H1 (cell line): ENCODE data around the gene CALCOCO2. TPM values are rescaled to one million over a fixed set of nuclear protein-coding genes. Genes with fewer than 3 reads are reported as not detected.

Experiments used
- CTCF ChIA-PET: fragments of 300-600 bp; sonication (Branson Sonifier 250); formaldehyde crosslinking; loops from one replicate; lab custom pipeline; 2021; ENCODE audit not compliant: partially characterized antibody; lab: Charles Lee
- POLR2A ChIA-PET: fragments of 300-600 bp; sonication (Branson Sonifier 250); formaldehyde crosslinking; loops from one replicate; lab custom pipeline; 2021; ENCODE audit warnings: inconsistent platforms; ENCODE audit not compliant: partially characterized antibody; lab: Charles Lee
- DNase-seq, 2 experiments: peaks; one replicate each; pipeline versions ENCODE4 v3.0.0 to v3.0.0-alpha.2; 2010 to 2022; ENCODE audit warnings: low spot score in 2 of 2, low read depth in 1 of 2, mixed read lengths in 1 of 2
- FAIRE-seq: peaks from 2 replicates; lab custom pipeline; 2011; peaks lifted over from hg19 to GRCh38; lab: Jason Lieb, UNC
- H2AFZ ChIP-seq: 2 replicates; pipeline ENCODE4 v1.8.1; 2012; ENCODE audit warnings: low read length, inconsistent platforms
- H2AK5ac ChIP-seq: 2 replicates; pipeline ENCODE4 v1.6.1; 2013; ENCODE audit warnings: low read depth, low read length
- H2BK120ac ChIP-seq: replicated peaks from 2 replicates; pipeline ENCODE3; 2013; ENCODE audit warnings: low read depth, low read length, inconsistent platforms
- H2BK12ac ChIP-seq: 2 replicates; pipeline ENCODE4 v1.6.1; 2013; ENCODE audit warnings: low read depth, low read length
- H2BK15ac ChIP-seq: 2 replicates; pipeline ENCODE4 v1.6.1; 2013; ENCODE audit warnings: low read length
- H2BK20ac ChIP-seq: 2 replicates; pipeline ENCODE4 v1.6.1; 2013; ENCODE audit warnings: low read length
- H2BK5ac ChIP-seq: 2 replicates; pipeline ENCODE4 v1.6.1; 2013; ENCODE audit warnings: low read depth, low read length
- H3K14ac ChIP-seq: 2 replicates; pipeline ENCODE4 v1.6.1; 2013; ENCODE audit warnings: inconsistent platforms; ENCODE audit not compliant: insufficient read length
- H3K18ac ChIP-seq: 2 replicates; pipeline ENCODE4 v1.6.1; 2013; ENCODE audit warnings: low read length; ENCODE audit errors: extremely low read depth
- H3K23ac ChIP-seq: 2 replicates; pipeline ENCODE4 v1.6.1; 2013; ENCODE audit warnings: inconsistent platforms; ENCODE audit not compliant: insufficient read length
- H3K23me2 ChIP-seq: 2 replicates; pipeline ENCODE4 v1.6.1; 2013; ENCODE audit warnings: low read depth, low read length
- H3K27ac ChIP-seq: 2 replicates; pipeline ENCODE4 v1.6.1; 2011; ENCODE audit warnings: low read depth, low read length, inconsistent platforms
- H3K27me3 ChIP-seq, 4 experiments: replicated peaks in 1 of 4; 1 replicate in 1 of 4; 2 replicates in 3 of 4; pipeline versions ENCODE4 v1.6.1 to v1.8.1; 2011 to 2013; ENCODE audit warnings: low read length in 3 of 4, mild to moderate bottlenecking in 3 of 4, inconsistent platforms in 2 of 4, mixed read lengths in 2 of 4, moderate library complexity in 1 of 4; ENCODE audit not compliant: control insufficient read depth in 3 of 4, insufficient read depth in 3 of 4; ENCODE audit errors: extremely low read depth in 1 of 4
- H3K36me3 ChIP-seq, 4 experiments: 2 replicates each; pipeline versions ENCODE4 v1.6.1 to v1.8.1; 2011 to 2013; ENCODE audit warnings: mild to moderate bottlenecking in 4 of 4, low read length in 3 of 4, moderate library complexity in 2 of 4, control low read depth in 1 of 4, inconsistent platforms in 1 of 4; ENCODE audit not compliant: insufficient read depth in 4 of 4, control insufficient read depth in 2 of 4
- H3K4ac ChIP-seq: replicated peaks from 2 replicates; pipeline ENCODE3; 2013; ENCODE audit warnings: low read length, low read depth, mixed read lengths, inconsistent platforms; ENCODE audit not compliant: insufficient read length
- H3K4me1 ChIP-seq, 4 experiments: replicated peaks in 1 of 4; 1 replicate in 1 of 4; 2 replicates in 3 of 4; pipeline versions ENCODE4 v1.6.1 to v1.8.1; 2011 to 2013; ENCODE audit warnings: low read length in 3 of 4, inconsistent platforms in 2 of 4, mixed read lengths in 1 of 4; ENCODE audit not compliant: insufficient read depth in 4 of 4, control insufficient read depth in 3 of 4
- H3K4me2 ChIP-seq, 2 experiments: 2 replicates each; pipeline versions ENCODE4 v1.6.1 to v1.8.1; 2011 to 2013; ENCODE audit warnings: low read depth in 2 of 2, low read length in 2 of 2, control low read depth in 1 of 2, inconsistent platforms in 1 of 2, mild to moderate bottlenecking in 1 of 2; ENCODE audit not compliant: insufficient read depth in 1 of 2
- H3K4me3 ChIP-seq, 4 experiments: fragments of 200-600, 300-600 bp in 1 of 4; sonication (generic), shearing (Covaris generic), sonication (Bioruptor Twin) in 1 of 4; 2 replicates each; pipeline versions ENCODE4 v1.5.1 to v1.8.1; 2011 to 2016; ENCODE audit warnings: low read length in 4 of 4, low read depth in 3 of 4, control low read depth in 2 of 4, inconsistent platforms in 2 of 4, mild to moderate bottlenecking in 2 of 4, mixed read lengths in 1 of 4, moderate library complexity in 1 of 4; ENCODE audit not compliant: insufficient read depth in 2 of 4; ENCODE audit errors: extremely low read depth in 1 of 4
- H3K56ac ChIP-seq: replicated peaks from 2 replicates; pipeline ENCODE3; 2013; ENCODE audit warnings: low read depth, mild to moderate bottlenecking, mixed read lengths, low read length, inconsistent platforms; ENCODE audit not compliant: insufficient read length
- H3K79me1 ChIP-seq: 2 replicates; pipeline ENCODE4 v1.6.1; 2013; ENCODE audit warnings: low read depth, low read length, control low read depth
- H3K79me2 ChIP-seq, 2 experiments: 2 replicates each; pipeline versions ENCODE4 v1.6.1 to v1.8.1; 2012 to 2013; ENCODE audit warnings: low read length in 2 of 2, mild to moderate bottlenecking in 2 of 2, inconsistent platforms in 1 of 2; ENCODE audit not compliant: insufficient read depth in 2 of 2, control insufficient read depth in 1 of 2
- H3K9ac ChIP-seq, 4 experiments: replicated peaks in 1 of 4; 1 replicate in 1 of 4; 2 replicates in 3 of 4; pipeline versions ENCODE4 v1.6.1 to v1.8.1; 2011 to 2013; ENCODE audit warnings: low read depth in 3 of 4, low read length in 3 of 4, control low read depth in 2 of 4, mild to moderate bottlenecking in 2 of 4, moderate library complexity in 2 of 4, inconsistent platforms in 1 of 4; ENCODE audit errors: extremely low read depth in 1 of 4
- H3K9me3 ChIP-seq, 2 experiments: 2 replicates each; pipeline versions ENCODE4 v1.6.1 to v1.8.1; 2012 to 2013; ENCODE audit warnings: mild to moderate bottlenecking in 2 of 2, moderate library complexity in 2 of 2, control low read depth in 1 of 2, inconsistent platforms in 1 of 2, low read depth in 1 of 2, low read length in 1 of 2, mixed read lengths in 1 of 2; ENCODE audit not compliant: insufficient read depth in 2 of 2
- H4K20me1 ChIP-seq, 2 experiments: replicated peaks in 1 of 2; 2 replicates each; pipeline versions ENCODE3 to v1.8.1; 2011 to 2013; ENCODE audit warnings: inconsistent platforms in 2 of 2, low read length in 2 of 2, mild to moderate bottlenecking in 1 of 2; ENCODE audit not compliant: insufficient read depth in 2 of 2, control insufficient read depth in 1 of 2
- H4K5ac ChIP-seq: 2 replicates; pipeline ENCODE4 v1.6.1; 2013; ENCODE audit warnings: low read length, low read depth, mixed read lengths, inconsistent platforms; ENCODE audit not compliant: insufficient read length
- H4K8ac ChIP-seq: 2 replicates; pipeline ENCODE4 v1.8.0; 2013; ENCODE audit warnings: mild to moderate bottlenecking, moderate library complexity, low read length, inconsistent platforms; ENCODE audit not compliant: insufficient read depth; ENCODE audit errors: extremely low read depth
- H4K91ac ChIP-seq: replicated peaks from 2 replicates; pipeline ENCODE3; 2013; ENCODE audit warnings: low read length, mixed read lengths, inconsistent platforms; ENCODE audit not compliant: insufficient read length
- CBX8 ChIP-seq: fragments of 300-800, 300-1000 bp; sonication (generic); IDR thresholded peaks from 2 replicates; pipeline ENCODE4 v1.7.1; 2016; ENCODE audit warnings: low read depth, low read length, borderline replicate concordance
- SUZ12 ChIP-seq: fragments of 200-600 bp; sonication (generic); IDR thresholded peaks from 2 replicates; pipeline ENCODE4 v1.6.1; 2012; ENCODE audit warnings: mild to moderate bottlenecking, inconsistent platforms, low read length, moderate library complexity, mixed read lengths
- WGBS, 2 experiments: shearing (Covaris generic) in 1 of 2; methylation state at CpG; one replicate each; pipeline versions ENCODE4 v1.1.6 to v1.1.7; 2013 to 2015; ENCODE audit warnings: low lambda C conversion rate in 2 of 2, mixed read lengths in 2 of 2, inconsistent platforms in 1 of 2, low coverage in 1 of 2, missing lambda C conversion rate in 1 of 2; ENCODE audit not compliant: insufficient replicate concordance in 2 of 2, insufficient coverage in 1 of 2, insufficient read length in 1 of 2; ENCODE audit errors: extremely low coverage in 1 of 2, missing lambda C conversion rate in 1 of 2; 5-methylcytosine and 5-hydroxymethylcytosine counted together
- polyA plus RNA-seq, 7 experiments: library from polyadenylated mRNA; depleted of rRNA in 3 of 7; stranded (reverse) in 5 of 7; unstranded in 2 of 7; fragments of >200 nt in 5 of 7; fragments of 200-250 nt in 2 of 7; gene quantifications; 1 replicate in 5 of 7; 2 replicates in 1 of 7; 4 replicates in 1 of 7; pipeline versions ENCODE4 v1.2.1 to v1.2.3, GENCODE V29; 2011 to 2013; ENCODE audit warnings: missing spikeins in 2 of 7, mixed read lengths in 2 of 7
- total RNA-seq: library from RNA; stranded (reverse); fragmentation: NEBNext Ultra II Directional; extraction: Animal tissue kit (Norgen Biotek cat#: 25700); gene quantifications from 2 replicates; pipeline ENCODE4 v1.2.1, GENCODE V29; 2021

CALCOCO2 gene
- total and polyA plus RNA-seq, 2 of the 8 experiments (the other 6 are each of a cell fraction or from before 2014, with no cell fraction given) = 12.1 to 31.8 TPM

- H3K27ac ChIP-seq = no peak overlapping the region
- no peak for DNase-seq
- 0 out of 2 replicates have a peak overlapping the region, but pooled peaks have one; percentile 24 for H3K18ac ChIP-seq
- H3K79me2 ChIP-seq = no peaks in the 10 kb centered on the region
- no peak overlapping the region for H4K5ac ChIP-seq
- no peaks in the 10 kb centered on the region for H3K9me3 ChIP-seq
- H2BK5ac ChIP-seq = no peak overlapping the region
- no peak overlapping the region for H4K8ac ChIP-seq
- no peaks in the 10 kb centered on the region for H3K23me2 ChIP-seq
- ChIA-PET CTCF (interaction anchor here (0.7 to 88.5 kb wide), 4 partner anchors 7 to 200 kb away, joined by 3 to 2590 read pairs (median 1298); partner anchors contain the start of genes ATP5MC1, CALCOCO2 and TTLL6), POLR2A (interaction anchor here (0.6 kb wide), 1 partner anchor 183 kb away, joined by 4 read pairs; no protein-coding TSS in a partner anchor)
- TF ChIP-seq SUZ12 (no peak), CBX8 (no peak)
- no peak overlapping the region for H2AK5ac ChIP-seq
- no peaks in the 10 kb centered on the region for H3K27me3 ChIP-seq
- 90% methylated on average over 11 of the region's 11 CpGs; no CpG with 5 or more reads in 1 of the 2 experiments for WGBS, 2 experiments
- H3K4me1 ChIP-seq = no peaks in the 10 kb centered on the region
- no peaks in the 10 kb centered on the region for H3K36me3 ChIP-seq
- H3K56ac ChIP-seq = no peak overlapping the region
- no peaks in the 10 kb centered on the region; the same call in 1 of the 2 replicates for H3K79me1 ChIP-seq
- no peaks in the 10 kb centered on the region for H4K20me1 ChIP-seq
- no peak overlapping the region for H3K9ac ChIP-seq
- H3K4me2 ChIP-seq = no peak overlapping the region
- no peak overlapping the region for H2BK120ac ChIP-seq
- peak overlapping the region; percentile 91 for H4K91ac ChIP-seq
- no peak overlapping the region for H2BK12ac ChIP-seq
- peak overlapping the region; percentile 53 for H3K14ac ChIP-seq
- H3K4me3 ChIP-seq = no peak overlapping the region
- no peak overlapping the region for H3K23ac ChIP-seq
- no peak overlapping the region for H2BK15ac ChIP-seq
- FAIRE-seq = no peak
- peak overlapping the region; percentile 69 for H3K4ac ChIP-seq
- H2AFZ ChIP-seq = no peak overlapping the region
- H2BK20ac ChIP-seq = no peak overlapping the region
Measured at GRCh38 chr17:48871551-48872351, 40.9 kb downstream of the CALCOCO2 start.
